ENCODE measurements around the gene FAR2. TPM values are rescaled to one million over a fixed set of nuclear protein-coding genes. Genes with fewer than 3 reads are reported as not detected.

FAR2 gene
- total and polyA plus RNA-seq, 2 donors (not counting 1 experiment from before 2014, with no cell fraction given) = 9.2 to 10.2 TPM

GRCh38 chr12:29230800-29231560, 81.9 kb downstream of the FAR2 start:
- Histone ChIP-seq H3K79me2 (ENCODE audit: control insufficient read depth, insufficient read depth, low read length) (no peaks in the 10 kb centered on the region), H3K27me3 (ENCODE audit: control insufficient read depth, insufficient read depth, low read length) (no peaks in the 10 kb centered on the region), H3K9ac (ENCODE audit: insufficient read depth, low read length) (no peak overlapping the region), H3K4me1 (ENCODE audit: control insufficient read depth, extremely low read depth, insufficient read depth, low read length) (no peaks in the 10 kb centered on the region), H3K9me3 (ENCODE audit: control insufficient read depth, insufficient read depth, low read depth, low read length) (no peaks in the 10 kb centered on the region), H3K4me2 (ENCODE audit: extremely low read depth, insufficient read depth, low read length) (no peak overlapping the region), H3K27ac (ENCODE audit: insufficient read depth, low read length) (no peak overlapping the region), H3K4me3 (replicated peaks in 1 of 4; ENCODE audit: control extremely low read depth in 1 of 4, insufficient read depth in 1 of 4, low read depth in 3 of 4, low read length in 4 of 4) (no peak overlapping the region), H4K20me1 (ENCODE audit: control insufficient read depth, extremely low read depth, insufficient read depth, low read length) (no peaks in the 10 kb centered on the region), H3K36me3 (ENCODE audit: control insufficient read depth, insufficient read depth, low read length) (no peaks in the 10 kb centered on the region), H2AFZ (ENCODE audit: low read length) (no peak overlapping the region)
- TF ChIP-seq CTCF (conservative IDR thresholded peaks at IDR 0.05 in 1 of 2, IDR thresholded peaks at IDR 0.05 in 1 of 2; ENCODE audit: low read depth in 1 of 2, low read length in 2 of 2) (no peak), EZH2 (IDR thresholded peaks at IDR 0.05; ENCODE audit: low read length, missing control alignments) (no peak)
- DNase-seq (ENCODE audit: low read depth in 2 of 2) = no peak

DNA sequence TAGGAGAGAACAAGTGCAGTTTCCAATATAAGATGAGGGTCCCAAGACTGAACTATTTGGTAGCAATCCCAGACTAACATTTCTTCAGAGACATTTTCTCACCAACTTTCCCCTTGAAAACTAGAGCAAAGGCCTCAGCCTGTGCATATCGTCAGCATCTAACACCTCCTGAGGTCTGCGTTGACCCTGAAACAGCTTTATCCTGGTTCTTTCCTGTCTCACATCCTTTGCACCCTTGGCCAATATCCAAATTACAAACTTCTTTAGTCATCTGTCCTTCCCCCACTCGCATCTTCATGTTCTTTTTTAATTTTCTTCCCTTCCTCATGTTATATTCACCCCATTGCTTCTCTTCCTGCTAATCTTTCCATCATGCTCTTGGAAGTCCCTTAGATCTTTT, 83.0 kb downstream of the FAR2 start:
- Histone ChIP-seq H3K27ac (ENCODE audit: insufficient read depth, low read length) (no peak overlapping the region), H3K4me1 (ENCODE audit: control insufficient read depth, extremely low read depth, insufficient read depth, low read length) (no peaks in the 10 kb centered on the region), H3K9me3 (ENCODE audit: control insufficient read depth, insufficient read depth, low read depth, low read length) (no peaks in the 10 kb centered on the region), H3K36me3 (ENCODE audit: control insufficient read depth, insufficient read depth, low read length) (no peaks in the 10 kb centered on the region), H3K9ac (ENCODE audit: insufficient read depth, low read length) (no peak overlapping the region), H3K4me2 (ENCODE audit: extremely low read depth, insufficient read depth, low read length) (no peak overlapping the region), H4K20me1 (ENCODE audit: control insufficient read depth, extremely low read depth, insufficient read depth, low read length) (no peaks in the 10 kb centered on the region), H3K79me2 (ENCODE audit: control insufficient read depth, insufficient read depth, low read length) (no peaks in the 10 kb centered on the region), H3K4me3 (replicated peaks in 1 of 4; ENCODE audit: control extremely low read depth in 1 of 4, insufficient read depth in 1 of 4, low read depth in 3 of 4, low read length in 4 of 4) (no peak overlapping the region), H3K27me3 (ENCODE audit: control insufficient read depth, insufficient read depth, low read length) (no peaks in the 10 kb centered on the region), H2AFZ (ENCODE audit: low read length) (no peak overlapping the region)
- DNase-seq (ENCODE audit: low read depth in 2 of 2) = no peak
- TF ChIP-seq CTCF (conservative IDR thresholded peaks at IDR 0.05 in 1 of 2, IDR thresholded peaks at IDR 0.05 in 1 of 2; ENCODE audit: low read depth in 1 of 2, low read length in 2 of 2) = no peak
- no peak for TF ChIP-seq EZH2 (IDR thresholded peaks at IDR 0.05; ENCODE audit: low read length, missing control alignments)

DNA sequence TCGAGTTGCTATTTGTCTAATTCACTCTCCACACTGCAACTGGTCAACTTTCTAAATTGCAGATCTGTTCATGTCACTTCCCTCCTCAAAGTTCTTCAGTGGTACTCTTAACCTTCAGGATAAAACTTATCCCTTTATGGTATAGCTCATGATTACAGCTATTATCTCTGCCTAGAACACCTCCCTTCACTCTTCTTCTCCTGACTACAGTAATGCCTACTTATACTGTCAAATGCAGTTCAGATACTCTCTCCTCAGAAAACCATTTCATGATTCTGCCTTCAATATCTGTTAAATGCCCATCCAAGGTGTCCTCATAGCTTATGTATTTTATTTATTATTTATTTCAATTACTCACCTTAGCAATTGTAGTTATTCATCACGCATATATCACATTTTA, 85.5 kb downstream of the FAR2 start:
- DNase-seq (ENCODE audit: low read depth in 2 of 2) = no peak
- no peak for TF ChIP-seq EZH2 (IDR thresholded peaks at IDR 0.05; ENCODE audit: low read length, missing control alignments)
- no peak for TF ChIP-seq CTCF (conservative IDR thresholded peaks at IDR 0.05 in 1 of 2, IDR thresholded peaks at IDR 0.05 in 1 of 2; ENCODE audit: low read depth in 1 of 2, low read length in 2 of 2)
- no peak overlapping the region for H3K9ac ChIP-seq (ENCODE audit: insufficient read depth, low read length)

More for the DNA sequence above, 85.5 kb downstream of the FAR2 start:
- Histone ChIP-seq H2AFZ (ENCODE audit: low read length) (no peak overlapping the region), H3K9me3 (ENCODE audit: control insufficient read depth, insufficient read depth, low read depth, low read length) (no peaks in the 10 kb centered on the region), H3K4me1 (ENCODE audit: control insufficient read depth, extremely low read depth, insufficient read depth, low read length) (no peaks in the 10 kb centered on the region), H3K79me2 (ENCODE audit: control insufficient read depth, insufficient read depth, low read length) (no peaks in the 10 kb centered on the region), H3K36me3 (ENCODE audit: control insufficient read depth, insufficient read depth, low read length) (no peaks in the 10 kb centered on the region), H3K4me2 (ENCODE audit: extremely low read depth, insufficient read depth, low read length) (no peak overlapping the region), H3K27ac (ENCODE audit: insufficient read depth, low read length) (no peak overlapping the region), H3K27me3 (ENCODE audit: control insufficient read depth, insufficient read depth, low read length) (no peaks in the 10 kb centered on the region), H3K4me3 (replicated peaks in 1 of 4; ENCODE audit: control extremely low read depth in 1 of 4, insufficient read depth in 1 of 4, low read depth in 3 of 4, low read length in 4 of 4) (no peak overlapping the region), H4K20me1 (ENCODE audit: control insufficient read depth, extremely low read depth, insufficient read depth, low read length) (no peaks in the 10 kb centered on the region)

All from fibroblast of lung (primary cell).